GM06990 (cell line): ENCODE data around the gene NCAPH2.
A peak's percentile ranks its signal among the peaks of the same experiment; 100 is the strongest.

Source experiments
- DNase-seq: peaks from one replicate; pipeline ENCODE4 v3.0.0-alpha.2; 2011; ENCODE audit not compliant: insufficient read length; ENCODE audit errors: extremely low read depth
- H3K27me3 ChIP-seq: replicated peaks from 2 replicates; pipeline ENCODE4 v1.6.0; 2011; ENCODE audit warnings: low read length; ENCODE audit not compliant: control insufficient read depth, insufficient read depth
- H3K36me3 ChIP-seq: 2 replicates; pipeline ENCODE4 v1.5.1; 2011; ENCODE audit warnings: low read length; ENCODE audit not compliant: control insufficient read depth, insufficient read depth
- H3K4me3 ChIP-seq: replicated peaks from 2 replicates; pipeline ENCODE4 v1.5.1; 2011; ENCODE audit warnings: low read depth, mild to moderate bottlenecking, control low read depth, low read length
- TF ChIP-seq, protein P1 (sequence below): IDR thresholded peaks from 2 replicates; pipeline ENCODE4 v1.5.1; 2011; ENCODE audit warnings: low read length, control low read depth, mild to moderate bottlenecking, inconsistent platforms; ENCODE audit not compliant: insufficient read depth, poor library complexity, severe bottlenecking

Gene NCAPH2

DNA sequence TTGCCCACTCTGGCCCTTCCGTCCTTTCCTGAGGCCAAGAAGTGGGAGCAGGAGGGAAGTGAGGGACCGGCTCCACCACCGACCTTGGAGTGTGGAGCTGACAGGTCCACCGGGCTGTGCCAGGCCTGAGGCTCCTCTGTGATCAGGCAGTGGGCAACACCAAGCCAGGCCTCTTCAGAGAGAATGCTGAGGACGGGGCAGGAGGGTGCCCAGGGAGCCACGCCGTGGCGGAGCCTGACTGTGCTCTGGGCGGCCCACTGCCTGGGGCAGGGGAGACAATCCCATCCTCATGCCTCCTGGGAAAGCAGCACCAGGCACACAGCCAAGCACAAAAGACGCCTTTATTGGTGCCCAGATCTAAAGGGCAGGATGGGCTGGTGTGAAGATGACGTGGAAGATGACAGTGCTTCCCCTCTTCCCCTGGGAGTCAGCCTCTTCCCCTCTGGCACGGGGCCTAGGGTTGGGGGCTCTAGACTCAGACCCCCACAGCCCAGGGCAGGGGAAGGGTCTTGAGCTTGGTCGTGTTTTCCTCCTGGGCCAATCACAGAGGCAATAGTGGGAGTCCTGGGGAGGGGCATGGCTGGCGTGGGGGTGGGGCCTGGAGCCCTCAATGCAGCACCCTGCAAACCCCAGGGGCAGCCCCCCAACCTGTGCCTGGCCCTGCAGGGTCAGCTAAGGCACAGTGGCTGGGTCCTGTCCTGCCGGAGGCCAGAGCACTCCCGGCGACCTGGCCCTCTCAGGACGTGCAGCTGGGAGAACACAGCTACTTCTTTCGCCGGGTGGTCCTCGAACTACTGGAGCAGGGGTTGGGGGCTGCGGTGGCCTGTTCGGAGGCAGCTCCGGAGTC, 5.2 kb upstream of the NCAPH2 start:
- Histone ChIP-seq H3K27me3 (no peaks in the 10 kb centered on the region), H3K4me3 (no peak overlapping the region), H3K36me3 (peaks cover 20% of the 10 kb centered on the region)
- no peak for DNase-seq
- TF ChIP-seq, protein P1, sequence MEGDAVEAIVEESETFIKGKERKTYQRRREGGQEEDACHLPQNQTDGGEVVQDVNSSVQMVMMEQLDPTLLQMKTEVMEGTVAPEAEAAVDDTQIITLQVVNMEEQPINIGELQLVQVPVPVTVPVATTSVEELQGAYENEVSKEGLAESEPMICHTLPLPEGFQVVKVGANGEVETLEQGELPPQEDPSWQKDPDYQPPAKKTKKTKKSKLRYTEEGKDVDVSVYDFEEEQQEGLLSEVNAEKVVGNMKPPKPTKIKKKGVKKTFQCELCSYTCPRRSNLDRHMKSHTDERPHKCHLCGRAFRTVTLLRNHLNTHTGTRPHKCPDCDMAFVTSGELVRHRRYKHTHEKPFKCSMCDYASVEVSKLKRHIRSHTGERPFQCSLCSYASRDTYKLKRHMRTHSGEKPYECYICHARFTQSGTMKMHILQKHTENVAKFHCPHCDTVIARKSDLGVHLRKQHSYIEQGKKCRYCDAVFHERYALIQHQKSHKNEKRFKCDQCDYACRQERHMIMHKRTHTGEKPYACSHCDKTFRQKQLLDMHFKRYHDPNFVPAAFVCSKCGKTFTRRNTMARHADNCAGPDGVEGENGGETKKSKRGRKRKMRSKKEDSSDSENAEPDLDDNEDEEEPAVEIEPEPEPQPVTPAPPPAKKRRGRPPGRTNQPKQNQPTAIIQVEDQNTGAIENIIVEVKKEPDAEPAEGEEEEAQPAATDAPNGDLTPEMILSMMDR, result no peak

DNA sequence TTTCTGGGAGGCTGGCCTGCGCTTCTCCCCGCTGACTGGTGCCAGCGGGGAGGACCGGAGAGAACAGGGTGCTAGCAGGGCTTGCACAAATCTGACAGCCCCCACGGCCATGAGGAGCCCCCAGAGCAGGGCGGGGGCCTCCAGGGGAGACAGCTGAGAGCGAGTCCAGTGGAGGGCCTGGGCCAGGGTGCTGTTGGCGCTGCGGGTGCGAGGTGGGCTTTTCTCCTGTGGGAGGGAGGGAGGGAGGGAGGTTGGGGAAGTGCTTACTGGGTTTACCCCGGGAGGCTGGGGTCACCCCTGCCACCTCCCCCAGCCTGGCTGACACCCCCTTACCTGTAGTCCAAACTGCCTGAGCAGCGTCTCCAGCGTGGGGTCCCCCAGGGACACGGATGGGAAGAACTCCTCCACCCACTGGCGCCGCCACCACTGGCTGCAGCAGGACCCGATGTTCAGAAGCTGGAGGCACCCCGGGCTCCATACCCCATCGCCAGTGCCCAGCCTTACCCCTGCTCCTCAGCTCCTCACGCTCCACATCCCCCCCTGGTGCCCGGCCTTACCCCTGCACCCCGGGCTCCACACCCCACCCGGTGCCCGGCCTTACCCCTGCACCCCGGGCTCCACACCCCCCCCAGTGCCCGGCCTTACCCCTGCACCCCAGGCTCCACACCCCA, 4.4 kb upstream of the NCAPH2 start:
- TF ChIP-seq, protein P1, result peak; percentile 17
- Histone ChIP-seq H3K4me3 (no peak overlapping the region), H3K36me3 (peaks cover 20% of the 10 kb centered on the region), H3K27me3 (no peaks in the 10 kb centered on the region)
- no peak for DNase-seq

DNA sequence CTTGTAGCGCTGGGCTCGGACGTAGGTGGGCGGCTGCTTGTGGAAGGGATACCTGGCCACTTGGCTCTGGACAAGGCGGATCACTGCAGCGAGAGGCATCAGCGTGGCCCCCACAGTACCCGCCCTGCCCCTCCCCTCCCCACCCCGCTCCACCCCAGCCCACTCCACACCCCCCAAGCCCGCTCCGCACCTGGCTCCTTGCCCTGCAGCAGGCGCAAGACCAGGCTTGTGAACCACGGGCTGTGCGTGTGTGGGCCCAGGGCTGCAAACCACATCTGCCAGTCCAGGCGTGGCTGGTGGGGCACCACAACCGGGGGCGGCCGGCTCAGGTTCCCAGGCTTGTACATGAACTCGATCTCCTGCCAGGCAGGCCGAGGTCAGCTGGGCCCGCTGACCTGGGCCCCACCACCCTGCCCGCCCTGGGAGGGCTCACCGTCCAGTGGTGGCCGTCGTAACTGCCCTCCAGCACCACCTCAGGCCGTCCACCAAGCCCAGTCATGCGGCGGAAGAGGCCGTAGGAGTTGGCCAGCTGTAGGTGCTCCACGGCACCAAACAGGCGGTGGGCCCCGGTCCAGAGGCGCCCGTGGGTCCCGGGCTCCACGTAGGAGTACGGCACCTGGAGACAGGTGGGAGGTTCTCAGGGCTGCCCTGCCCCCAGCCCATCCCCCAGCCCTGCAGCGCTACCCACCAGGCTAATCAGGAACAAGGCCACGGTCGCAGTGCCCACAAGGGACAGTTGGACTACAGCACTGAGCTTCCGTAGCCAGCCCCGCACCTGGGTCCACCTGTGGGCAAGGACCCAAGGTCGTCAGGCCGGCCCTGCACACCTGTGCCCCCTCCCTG, 3.4 kb upstream of the NCAPH2 start:
- no peak for DNase-seq
- TF ChIP-seq, protein P1, result no peak

DNA sequence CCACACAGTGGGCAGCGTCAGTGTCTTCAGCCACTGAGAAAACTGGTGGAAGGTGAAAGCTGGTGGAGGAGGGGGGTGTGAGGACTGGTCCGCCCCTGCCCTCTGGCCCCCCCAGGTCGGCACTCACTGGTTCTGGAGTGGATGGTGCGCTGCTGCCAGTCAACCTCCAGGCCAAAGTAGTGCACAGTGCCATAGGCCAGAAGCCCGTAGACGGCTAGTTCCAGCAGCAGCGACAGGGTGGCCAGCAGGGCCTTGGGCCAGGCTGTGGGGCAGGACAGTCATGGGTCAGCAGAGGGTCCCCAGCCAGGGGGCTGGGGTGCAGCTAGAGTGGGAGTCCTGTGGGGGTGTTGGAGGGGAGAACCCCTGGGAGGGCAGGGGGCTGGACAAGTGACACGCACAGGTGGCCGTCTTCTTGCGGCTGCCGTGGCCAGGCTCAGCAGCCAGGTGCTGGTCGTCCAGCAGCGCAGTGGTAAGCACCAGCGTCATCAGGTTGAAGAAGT, 2.7 kb upstream of the NCAPH2 start:
- TF ChIP-seq, protein P1, result no peak
- H3K36me3 ChIP-seq, result peaks cover 20% of the 10 kb centered on the region
- H3K4me3 ChIP-seq, result no peak overlapping the region

More for the DNA sequence above, 3.4 kb upstream of the NCAPH2 start:
- no peaks in the 10 kb centered on the region for H3K27me3 ChIP-seq
- H3K36me3 ChIP-seq, result peaks cover 20% of the 10 kb centered on the region
- H3K4me3 ChIP-seq, result no peak overlapping the region

DNA sequence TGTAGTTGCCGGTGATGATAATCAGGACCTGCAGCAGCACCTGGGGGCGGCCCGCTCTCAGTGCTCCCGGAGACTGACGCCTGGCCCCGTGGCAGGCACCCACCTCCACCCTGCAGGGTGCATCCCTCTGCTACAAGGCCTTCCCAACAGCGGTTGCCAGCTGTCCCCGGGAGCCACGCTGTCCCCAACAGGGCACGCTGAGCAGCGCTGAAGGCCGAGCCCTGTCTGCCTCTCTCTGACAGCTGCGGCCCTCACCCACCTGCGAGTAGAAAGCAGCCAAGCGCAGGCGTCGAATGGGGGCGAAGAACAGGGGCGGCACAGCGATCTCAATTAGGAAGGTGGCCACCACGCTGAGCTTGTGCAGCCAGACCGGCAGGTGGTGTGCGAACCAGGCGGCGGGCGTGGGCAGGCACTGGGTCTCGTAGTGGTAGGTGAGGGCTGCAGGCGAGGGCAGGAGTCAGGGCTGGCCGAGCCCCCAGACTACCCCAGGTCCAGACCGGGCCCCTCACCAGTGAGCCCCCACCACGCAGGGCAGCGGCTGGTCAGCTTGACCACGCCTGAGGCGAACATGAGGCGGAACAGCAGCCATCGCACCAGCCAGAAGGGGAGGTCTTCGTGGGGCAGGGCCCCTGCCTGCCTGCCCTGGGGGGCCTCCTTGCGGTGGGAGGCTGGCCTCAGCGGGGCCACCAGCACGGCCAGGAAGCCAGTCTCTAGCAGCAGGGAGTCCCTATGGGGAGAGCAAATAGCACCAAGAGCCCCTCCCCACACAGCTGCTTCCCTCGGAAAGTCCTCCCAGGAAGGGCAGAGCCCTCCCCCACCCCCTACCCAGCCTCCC, 2.0 kb upstream of the NCAPH2 start:
- Histone ChIP-seq H3K4me3 (peak overlapping the region; percentile 96), H3K27me3 (no peaks in the 10 kb centered on the region), H3K36me3 (peaks cover 20% of the 10 kb centered on the region)
- no peak for DNase-seq
- TF ChIP-seq, protein P1, result no peak

More for the DNA sequence above, 2.7 kb upstream of the NCAPH2 start:
- no peak for DNase-seq
- H3K27me3 ChIP-seq, result no peaks in the 10 kb centered on the region
